ENCODE measurements around the gene PROM1.

GRCh38 chr4:15929540-15929939, 154.3 kb downstream of the PROM1 start:
- no peak for TF ChIP-seq EZH2phosphoT487 (conservative IDR thresholded peaks at IDR 0.05; ENCODE audit: low read length)
- no peak for TF ChIP-seq CTCF (IDR thresholded peaks at IDR 0.05; ENCODE audit: insufficient read depth, low read length, poor library complexity, severe bottlenecking)
